Vagina (tissue), 2 donors: ENCODE measurements around the gene RNF6.

ENCODE experiments used
- POLR2A ChIP-seq, 2 donors: fragments of 450-650 bp; IDR thresholded peaks; one replicate each; pipeline ENCODE4 v1.6.1; 2017; ENCODE audit warnings: antibody characterized with exemption in 2 of 2, mild to moderate bottlenecking in 2 of 2, moderate library complexity in 2 of 2
- POLR2AphosphoS5 ChIP-seq, 2 donors: sonication (generic); formaldehyde crosslinking; IDR thresholded peaks; one replicate each; pipeline ENCODE4 v1.9.0; 2017; ENCODE audit warnings: antibody characterized with exemption in 2 of 2, mild to moderate bottlenecking in 2 of 2, low read depth in 1 of 2; ENCODE audit not compliant: insufficient read depth in 1 of 2
- TF ChIP-seq, protein P1 (sequence below), 3 experiments: fragments of 450-650 bp in 2 of 3; fragments of 200-600 bp in 1 of 3; sonication (generic) in 1 of 3; IDR thresholded peaks; one replicate each; pipeline ENCODE4 v1.5.1; 2017 to 2019; ENCODE audit warnings: antibody characterized with exemption in 3 of 3, mild to moderate bottlenecking in 2 of 3, moderate library complexity in 2 of 3

DNA sequence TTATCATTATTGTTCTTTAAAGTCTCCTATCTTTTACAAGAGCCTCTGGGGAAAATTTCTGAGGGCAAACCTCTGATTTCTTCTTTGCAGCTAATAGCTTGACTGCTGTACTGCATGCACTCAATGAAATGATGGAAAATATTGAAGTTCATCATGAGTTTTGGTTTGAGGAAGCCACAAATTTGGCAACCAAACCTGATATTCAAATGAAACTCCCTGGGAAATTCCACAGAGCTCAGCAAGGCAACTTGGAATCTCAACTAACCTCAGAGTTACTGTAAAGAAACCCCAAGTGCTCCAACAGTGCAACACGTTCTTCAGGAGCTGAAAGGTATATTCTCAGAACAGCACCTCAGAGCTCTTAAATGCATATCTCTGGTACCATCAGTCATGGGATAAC, 14.2 kb upstream of the RNF6 start:
- TF ChIP-seq POLR2A (IDR thresholded peaks at IDR 0.05) (no peak), POLR2AphosphoS5 (IDR thresholded peaks at IDR 0.05; ENCODE audit: insufficient read depth in 1 of 2, low read depth in 1 of 2) (no peak)
- TF ChIP-seq, protein P1, sequence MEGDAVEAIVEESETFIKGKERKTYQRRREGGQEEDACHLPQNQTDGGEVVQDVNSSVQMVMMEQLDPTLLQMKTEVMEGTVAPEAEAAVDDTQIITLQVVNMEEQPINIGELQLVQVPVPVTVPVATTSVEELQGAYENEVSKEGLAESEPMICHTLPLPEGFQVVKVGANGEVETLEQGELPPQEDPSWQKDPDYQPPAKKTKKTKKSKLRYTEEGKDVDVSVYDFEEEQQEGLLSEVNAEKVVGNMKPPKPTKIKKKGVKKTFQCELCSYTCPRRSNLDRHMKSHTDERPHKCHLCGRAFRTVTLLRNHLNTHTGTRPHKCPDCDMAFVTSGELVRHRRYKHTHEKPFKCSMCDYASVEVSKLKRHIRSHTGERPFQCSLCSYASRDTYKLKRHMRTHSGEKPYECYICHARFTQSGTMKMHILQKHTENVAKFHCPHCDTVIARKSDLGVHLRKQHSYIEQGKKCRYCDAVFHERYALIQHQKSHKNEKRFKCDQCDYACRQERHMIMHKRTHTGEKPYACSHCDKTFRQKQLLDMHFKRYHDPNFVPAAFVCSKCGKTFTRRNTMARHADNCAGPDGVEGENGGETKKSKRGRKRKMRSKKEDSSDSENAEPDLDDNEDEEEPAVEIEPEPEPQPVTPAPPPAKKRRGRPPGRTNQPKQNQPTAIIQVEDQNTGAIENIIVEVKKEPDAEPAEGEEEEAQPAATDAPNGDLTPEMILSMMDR (IDR thresholded peaks at IDR 0.05): no peak
